ENCODE data around the gene ARR3.
A peak's percentile ranks its signal among the peaks of the same experiment; 100 is the strongest.
"Not testable (repeated sequence)": the region's sequence is repeated elsewhere in the genome, so short reads cannot be mapped to it uniquely, and the experiment has no call there.

ARR3 gene

DNA sequence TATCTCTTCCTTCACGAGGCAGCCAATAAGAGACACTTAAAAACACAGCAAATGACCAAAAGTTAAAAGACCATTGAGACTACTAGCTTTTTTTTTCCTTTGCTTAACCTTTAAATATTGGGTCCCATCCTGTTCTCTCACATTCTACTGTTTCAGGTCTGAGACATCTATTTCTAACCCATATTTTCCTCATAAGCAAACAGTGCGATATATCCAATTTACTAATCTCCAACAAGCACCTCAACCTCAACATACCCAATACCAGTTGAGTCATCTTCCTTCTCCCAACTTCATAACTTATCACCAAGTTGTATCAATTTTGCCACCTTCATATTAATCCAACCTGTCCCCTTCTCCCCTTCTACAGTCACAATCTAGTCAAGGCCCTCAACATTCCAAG is 26.6 kb upstream of the ARR3 start:
- no peak overlapping the region for H3K27ac ChIP-seq
- TF ChIP-seq, protein P1, sequence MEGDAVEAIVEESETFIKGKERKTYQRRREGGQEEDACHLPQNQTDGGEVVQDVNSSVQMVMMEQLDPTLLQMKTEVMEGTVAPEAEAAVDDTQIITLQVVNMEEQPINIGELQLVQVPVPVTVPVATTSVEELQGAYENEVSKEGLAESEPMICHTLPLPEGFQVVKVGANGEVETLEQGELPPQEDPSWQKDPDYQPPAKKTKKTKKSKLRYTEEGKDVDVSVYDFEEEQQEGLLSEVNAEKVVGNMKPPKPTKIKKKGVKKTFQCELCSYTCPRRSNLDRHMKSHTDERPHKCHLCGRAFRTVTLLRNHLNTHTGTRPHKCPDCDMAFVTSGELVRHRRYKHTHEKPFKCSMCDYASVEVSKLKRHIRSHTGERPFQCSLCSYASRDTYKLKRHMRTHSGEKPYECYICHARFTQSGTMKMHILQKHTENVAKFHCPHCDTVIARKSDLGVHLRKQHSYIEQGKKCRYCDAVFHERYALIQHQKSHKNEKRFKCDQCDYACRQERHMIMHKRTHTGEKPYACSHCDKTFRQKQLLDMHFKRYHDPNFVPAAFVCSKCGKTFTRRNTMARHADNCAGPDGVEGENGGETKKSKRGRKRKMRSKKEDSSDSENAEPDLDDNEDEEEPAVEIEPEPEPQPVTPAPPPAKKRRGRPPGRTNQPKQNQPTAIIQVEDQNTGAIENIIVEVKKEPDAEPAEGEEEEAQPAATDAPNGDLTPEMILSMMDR (conservative IDR thresholded peaks at IDR 0.05), result no peak
- no peak for TF ChIP-seq ZFX (IDR thresholded peaks at IDR 0.05)

DNA sequence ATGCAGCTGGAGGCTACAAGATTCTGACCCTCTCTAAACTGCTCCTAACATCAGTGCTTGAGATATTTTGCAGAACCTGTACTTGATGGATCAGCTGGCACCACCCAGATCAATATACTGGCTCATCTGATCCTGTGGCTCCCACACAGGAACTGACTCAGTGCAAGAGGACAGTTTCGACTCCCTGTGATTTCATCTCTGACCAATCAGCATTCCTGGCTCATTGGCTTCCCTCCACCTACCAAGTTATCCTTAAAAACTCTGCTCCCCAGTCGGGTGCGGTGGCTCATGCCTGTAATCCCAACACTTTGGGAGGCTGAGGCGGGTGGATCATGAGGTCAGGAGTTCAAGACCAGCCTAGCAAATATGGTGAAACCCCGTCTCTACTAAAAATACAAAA is 24.5 kb upstream of the ARR3 start:
- not testable (repeated sequence) for H3K27ac ChIP-seq

- TF ChIP-seq, protein P1 (conservative IDR thresholded peaks at IDR 0.05), result no peak
- TF ChIP-seq ZFX (IDR thresholded peaks at IDR 0.05), result no peak
- no peak overlapping the region for H3K27ac ChIP-seq
Measured at GRCh38 chrX:70244881-70245280, 23.3 kb upstream of the ARR3 start.

DNA sequence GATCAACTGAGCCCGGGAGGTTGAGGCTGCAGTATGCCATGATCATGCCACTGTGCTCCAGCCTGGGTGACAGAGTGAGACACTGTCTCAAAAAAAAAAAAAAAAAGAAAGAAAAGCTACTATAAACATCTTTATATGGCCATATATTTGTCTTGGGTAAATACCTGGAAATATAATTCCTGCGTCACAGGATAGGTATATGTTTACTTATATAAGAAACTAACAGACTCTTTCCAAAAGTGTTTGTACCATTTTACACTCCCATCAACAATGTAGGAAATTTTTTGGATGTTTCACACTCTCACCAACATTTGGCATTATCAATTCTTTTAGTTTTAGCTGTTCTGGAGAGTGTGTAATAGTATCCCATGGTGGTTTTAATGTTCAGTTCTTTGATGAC is 20.9 kb upstream of the ARR3 start:
- peak overlapping the region; percentile 56; the same call in 1 of the 2 replicates for H3K27ac ChIP-seq
- TF ChIP-seq ZFX (IDR thresholded peaks at IDR 0.05), result no peak

- TF ChIP-seq, protein P1 (conservative IDR thresholded peaks at IDR 0.05), result no peak
- no peak for TF ChIP-seq ZFX (IDR thresholded peaks at IDR 0.05)
- H3K27ac ChIP-seq, result no peak overlapping the region
Measured at GRCh38 chrX:70252491-70252890, 15.6 kb upstream of the ARR3 start.

DNA sequence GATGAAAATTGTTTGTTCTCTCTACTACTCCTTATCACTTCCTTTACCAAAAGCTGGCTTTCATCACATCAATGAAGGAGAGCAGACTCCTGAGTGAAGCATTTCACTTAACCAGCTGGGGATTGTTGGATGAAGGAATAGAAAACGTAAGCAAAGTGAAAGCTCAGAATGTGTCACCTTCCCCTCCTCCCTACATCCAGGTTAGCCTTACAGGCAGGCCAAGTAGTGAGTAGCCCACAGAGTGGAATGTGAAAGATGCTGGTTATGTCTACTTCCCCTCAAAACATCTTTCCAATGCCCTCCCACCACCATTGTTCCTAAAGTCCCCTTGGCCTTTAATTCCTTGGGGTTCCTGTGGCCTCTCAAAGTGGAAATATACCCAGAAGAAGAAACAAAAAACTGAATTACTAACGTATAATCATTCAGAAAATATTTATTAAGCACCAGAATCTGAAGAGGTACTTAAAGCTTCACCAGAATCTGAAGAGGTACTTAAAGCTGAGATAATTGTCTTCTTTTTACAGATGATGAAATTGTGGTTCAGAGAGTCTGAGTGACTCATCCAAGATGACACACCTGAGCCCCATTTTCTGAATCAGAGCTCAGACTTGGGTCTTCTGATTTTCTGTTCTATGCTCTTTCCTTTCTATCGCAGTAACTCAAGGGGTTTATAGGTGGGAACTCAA is 14.6 kb upstream of the ARR3 start:
- no peak for TF ChIP-seq ZFX (IDR thresholded peaks at IDR 0.05)
- TF ChIP-seq, protein P1 (conservative IDR thresholded peaks at IDR 0.05), result no peak
- no peak overlapping the region for H3K27ac ChIP-seq

DNA sequence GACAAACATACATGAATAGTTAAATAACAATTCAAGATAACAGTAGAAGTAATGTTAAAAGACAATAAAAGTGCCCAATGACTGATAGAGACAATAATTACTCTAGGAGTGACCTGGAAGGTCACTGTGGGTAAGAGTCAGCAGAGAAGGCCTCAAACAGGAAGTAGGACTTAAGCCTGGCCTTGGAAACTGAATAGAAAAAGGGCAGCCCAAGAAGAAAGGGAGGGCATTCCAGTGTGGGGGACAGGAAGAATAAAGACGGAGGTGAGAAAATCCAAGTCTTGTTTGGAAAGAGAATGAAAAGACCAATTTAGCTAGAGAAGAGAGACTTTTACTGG is 14.1 kb upstream of the ARR3 start:
- TF ChIP-seq, protein P1 (conservative IDR thresholded peaks at IDR 0.05), result no peak
- no peak for TF ChIP-seq ZFX (IDR thresholded peaks at IDR 0.05)
- no peak overlapping the region for H3K27ac ChIP-seq

- no peak overlapping the region for H3K27ac ChIP-seq
- TF ChIP-seq, protein P1 (conservative IDR thresholded peaks at IDR 0.05), result no peak
- TF ChIP-seq ZFX (IDR thresholded peaks at IDR 0.05), result no peak
Measured at GRCh38 chrX:70254909-70255308, 13.2 kb upstream of the ARR3 start.

Measured in C4-2B (cell line).